Ishikawa (cell line): ENCODE data around the gene CRTC1.
A peak's percentile ranks its signal among the peaks of the same experiment; 100 is the strongest.

Source experiments
- CEBPB ChIP-seq: IDR thresholded peaks from 2 replicates; pipeline ENCODE4 v1.6.1; 2012
- CREB1 ChIP-seq: IDR thresholded peaks from 2 replicates; pipeline ENCODE4 v1.6.1; 2012; ENCODE audit warnings: low read depth
- EGR1 ChIP-seq: IDR thresholded peaks from 2 replicates; pipeline ENCODE4 v1.6.1; 2012
- EP300 ChIP-seq: IDR thresholded peaks from 2 replicates; pipeline ENCODE4 v1.6.1; 2012; ENCODE audit warnings: borderline replicate concordance
- FOXM1 ChIP-seq: IDR thresholded peaks from 2 replicates; pipeline ENCODE4 v1.6.1; 2012; ENCODE audit warnings: low read depth, borderline replicate concordance
- MAX ChIP-seq: IDR thresholded peaks from 2 replicates; pipeline ENCODE4 v1.6.1; 2012
- NFIC ChIP-seq: IDR thresholded peaks from 2 replicates; pipeline ENCODE4 v1.6.1; 2012
- RAD21 ChIP-seq: IDR thresholded peaks from 2 replicates; pipeline ENCODE4 v1.6.1; 2012; ENCODE audit warnings: low read depth
- REST ChIP-seq: IDR thresholded peaks from 2 replicates; pipeline ENCODE4 v1.6.1; 2012; ENCODE audit warnings: low read depth, mild to moderate bottlenecking
- TAF1 ChIP-seq: IDR thresholded peaks from 2 replicates; pipeline ENCODE4 v1.6.1; 2012; ENCODE audit warnings: low read depth, mild to moderate bottlenecking
- TCF12 ChIP-seq: IDR thresholded peaks from 2 replicates; pipeline ENCODE4 v1.6.1; 2012; ENCODE audit warnings: low read depth
- TEAD4 ChIP-seq: IDR thresholded peaks from 2 replicates; pipeline ENCODE4 v1.6.1; 2012
- USF1 ChIP-seq: IDR thresholded peaks from 2 replicates; pipeline ENCODE4 v1.6.1; 2012
- YY1 ChIP-seq: IDR thresholded peaks from 2 replicates; pipeline ENCODE4 v1.6.1; 2012; ENCODE audit warnings: low read depth
- ZBTB7A ChIP-seq: IDR thresholded peaks from 2 replicates; pipeline ENCODE4 v1.6.1; 2012; ENCODE audit warnings: low read depth

The CRTC1 gene

GRCh38 chr19:18789422-18789869 is 106.0 kb downstream of the CRTC1 start:
- TF ChIP-seq TCF12 (no peak), CEBPB (no peak), EP300 (no peak), EGR1 (no peak), ZBTB7A (peak; percentile 17; the same call in 1 of the 2 replicates)

- no peak for TF ChIP-seq CEBPB
- TF ChIP-seq MAX, result peak; percentile 53; the same call in 1 of the 2 replicates
- TF ChIP-seq TCF12, result 0 out of 2 replicates have a peak, but pooled peaks have one; percentile 24
Observed at GRCh38 chr19:18789883-18790565, 106.5 kb downstream of the CRTC1 start.

- TF ChIP-seq CEBPB (no peak), TEAD4 (no peak)
Observed at GRCh38 chr19:18790566-18791314, 107.3 kb downstream of the CRTC1 start, which contains the start of gene COMP. Gene COMP, minus strand, starts transcription at chr19:18791305. Its CDS starts 36 bp downstream, at chr19:18791269.

- TF ChIP-seq USF1 (no peak), TEAD4 (no peak), EP300 (no peak), CREB1 (no peak), MAX (no peak), NFIC (no peak), REST (no peak), YY1 (no peak), CEBPB (no peak), RAD21 (no peak), ZBTB7A (no peak), TCF12 (no peak), TAF1 (no peak)
Observed at GRCh38 chr19:18791315-18791678, 107.8 kb downstream of the CRTC1 start.

GRCh38 chr19:18792661-18793060 is 109.2 kb downstream of the CRTC1 start:
- TF ChIP-seq TAF1, result no peak
- TF ChIP-seq RAD21, result no peak
- no peak for TF ChIP-seq EP300
- no peak for TF ChIP-seq CEBPB
- TF ChIP-seq USF1, result no peak
- TF ChIP-seq TCF12, result no peak
- no peak for TF ChIP-seq MAX
- TF ChIP-seq FOXM1, result no peak
- TF ChIP-seq REST, result no peak
- TF ChIP-seq NFIC, result no peak
- no peak for TF ChIP-seq YY1
- no peak for TF ChIP-seq EGR1
- TF ChIP-seq TEAD4, result no peak
- TF ChIP-seq CREB1, result no peak
- no peak for TF ChIP-seq ZBTB7A
